PC-3 (cell line): Measurements from ENCODE around the gene RTL10.

ENCODE experiments used
- CTCF ChIP-seq: fragments of 300-600 bp; sonication (generic); conservative IDR thresholded peaks from 2 replicates; pipeline ENCODE4 v1.5.1; 2017; ENCODE audit warnings: antibody characterized with exemption, low read depth, mild to moderate bottlenecking, low read length
- EZH2 ChIP-seq: fragments of 300-600 bp; sonication (generic); IDR thresholded peaks from one replicate; pipeline ENCODE4 v1.6.1; 2017; ENCODE audit warnings: antibody characterized with exemption, mild to moderate bottlenecking, low read length; ENCODE audit not compliant: unreplicated experiment
- EZH2phosphoT487 ChIP-seq: fragments of 300-600 bp; sonication (generic); IDR thresholded peaks from 2 replicates; pipeline ENCODE4 v1.6.1; 2018; ENCODE audit warnings: mild to moderate bottlenecking, antibody characterized with exemption, low read length, borderline replicate concordance

- TF ChIP-seq CTCF: no peak
- TF ChIP-seq EZH2phosphoT487: no peak
- TF ChIP-seq EZH2: no peak
Measured at GRCh38 chr22:19892257-19892879, 37.7 kb upstream of the RTL10 start.
